K562 (cell line): ENCODE results near the gene PIM3. TPM values are rescaled to one million over a fixed set of nuclear protein-coding genes. Genes with fewer than 3 reads are reported as not detected.
A peak's percentile ranks its signal among the peaks of the same experiment; 100 is the strongest.
"Not testable (repeated sequence)": the region's sequence is repeated elsewhere in the genome, so short reads cannot be mapped to it uniquely, and the experiment has no call there.

ENCODE experiments used
- ATAC-seq: fragments of 200-7000 bp; cut with Tn5 transposase; 3 replicates; pipeline ENCODE4 v1.9.1; 2020; ENCODE audit warnings: moderate library complexity
- BruUV-seq: library from RNA; stranded (reverse); fragments of 400-500 nt; replicated peaks from 2 replicates; lab custom pipeline; 2021; lab: Mats Ljungman, UMichigan
- CTCF ChIA-PET: fragments of 300-600 bp; formaldehyde crosslinking; extraction: SDS; loops from one replicate; lab custom pipeline; 2021; ENCODE audit warnings: low intra/inter-chr PET ratio; lab: Yijun Ruan, JAX
- POLR2A ChIA-PET: fragments of 300-600, 350-650 bp; sonication (Branson Sonifier 250); formaldehyde crosslinking; extraction: SDS; loops from one replicate; lab custom pipeline; 2021; ENCODE audit warnings: antibody characterized with exemption, inconsistent platforms; lab: Yijun Ruan, JAX
- DNase-seq, 4 experiments: peaks; one replicate each; pipeline versions ENCODE4 v3.0.0 to v3.0.0-alpha.2; 2011 to 2018; ENCODE audit warnings: low spot score in 3 of 4, mixed read lengths in 3 of 4; ENCODE audit errors: extremely low read depth in 1 of 4
- FAIRE-seq: peaks from 2 replicates; lab custom pipeline; 2011; peaks lifted over from hg19 to GRCh38; lab: Jason Lieb, UNC
- H2AFZ ChIP-seq: 2 replicates; pipeline ENCODE4 v1.6.0; 2011; ENCODE audit warnings: low read depth, low read length, control low read depth, inconsistent platforms
- H3K27ac ChIP-seq: fragments of 200-600 bp; 3 replicates; pipeline ENCODE4 v1.8.0; 2011; ENCODE audit warnings: low read depth, mild to moderate bottlenecking, control low read depth, inconsistent platforms, low read length, moderate library complexity, mixed read lengths; ENCODE audit errors: extremely low read depth
- H3K27me3 ChIP-seq, 2 experiments: fragments of 300-600 bp in 1 of 2; 2 replicates in 1 of 2; 3 replicates in 1 of 2; pipeline versions ENCODE4 v1.6.0 to v1.8.0; 2011; ENCODE audit warnings: inconsistent platforms in 2 of 2, low read length in 2 of 2, mild to moderate bottlenecking in 1 of 2, mixed read lengths in 1 of 2, moderate library complexity in 1 of 2; ENCODE audit not compliant: control insufficient read depth in 2 of 2, insufficient read depth in 2 of 2
- H3K36me3 ChIP-seq: fragments of 300-600 bp; 3 replicates; pipeline ENCODE4 v1.8.0; 2011; ENCODE audit warnings: mild to moderate bottlenecking, low read length, inconsistent platforms; ENCODE audit not compliant: control insufficient read depth, insufficient read depth
- H3K4me1 ChIP-seq, 2 experiments: fragments of 200-600 bp in 1 of 2; replicated peaks in 1 of 2; 2 replicates in 1 of 2; 3 replicates in 1 of 2; pipeline versions ENCODE4 v1.5.1 to v1.8.0; 2011; ENCODE audit warnings: inconsistent platforms in 2 of 2, low read length in 2 of 2, mild to moderate bottlenecking in 1 of 2, mixed read lengths in 1 of 2, moderate library complexity in 1 of 2; ENCODE audit not compliant: control insufficient read depth in 2 of 2, insufficient read depth in 2 of 2
- H3K4me2 ChIP-seq: 2 replicates; pipeline ENCODE4 v1.6.1; 2011; ENCODE audit warnings: low read length, control low read depth, inconsistent platforms, mixed read lengths; ENCODE audit not compliant: insufficient read depth
- H3K4me3 ChIP-seq: fragments of 200-600 bp; sonication (generic), shearing (Covaris generic); 2 replicates; pipeline ENCODE4 v1.5.1; 2016; ENCODE audit warnings: control low read depth, inconsistent platforms
- H3K79me2 ChIP-seq: fragments of 200-600 bp; 3 replicates; pipeline ENCODE4 v1.8.0; 2011; ENCODE audit warnings: low read length, inconsistent platforms; ENCODE audit not compliant: control insufficient read depth, insufficient read depth
- H3K9ac ChIP-seq, 2 experiments: 2 replicates each; pipeline versions ENCODE4 v1.6.0 to v1.6.1; 2011; ENCODE audit warnings: low read depth in 2 of 2, low read length in 2 of 2, control low read depth in 1 of 2, inconsistent platforms in 1 of 2, mild to moderate bottlenecking in 1 of 2, mixed read lengths in 1 of 2; ENCODE audit not compliant: insufficient read depth in 1 of 2
- H3K9me1 ChIP-seq: one replicate; pipeline ENCODE4 v1.6.0; 2011; ENCODE audit warnings: inconsistent platforms, mild to moderate bottlenecking, low read length, moderate library complexity; ENCODE audit not compliant: control insufficient read depth, insufficient read depth
- H3K9me3 ChIP-seq: replicated peaks from 2 replicates; pipeline ENCODE4 v1.5.1; 2011; ENCODE audit warnings: low read depth, low read length, inconsistent platforms; ENCODE audit not compliant: control insufficient read depth, insufficient read depth
- H4K20me1 ChIP-seq: replicated peaks from 2 replicates; pipeline ENCODE4 v1.6.1; 2011; ENCODE audit warnings: low read length, inconsistent platforms, mixed read lengths; ENCODE audit not compliant: control insufficient read depth, insufficient read depth
- ARNT ChIP-seq, 2 experiments: fragments of 450-650 bp; IDR thresholded peaks; 2 replicates each; pipeline ENCODE4 v1.6.1; 2016; ENCODE audit warnings: mild to moderate bottlenecking in 1 of 2
- CEBPB ChIP-seq: fragments of 450-650 bp; IDR thresholded peaks from 2 replicates; pipeline ENCODE4 v1.6.1; 2016; ENCODE audit warnings: missing genetic modification characterization, missing compliant biosample characterization
- RUNX1 ChIP-seq: sonication (generic); IDR thresholded peaks from 2 replicates; pipeline ENCODE4 v1.6.1; 2016; ENCODE audit warnings: antibody characterized with exemption, low read depth
- YY1 ChIP-seq, 3 experiments: IDR thresholded peaks; 2 replicates each; pipeline ENCODE4 v1.6.1; 2011; ENCODE audit warnings: low read length in 2 of 3, mild to moderate bottlenecking in 2 of 3, moderate library complexity in 2 of 3, borderline replicate concordance in 1 of 3, control low read depth in 1 of 3, low read depth in 1 of 3; ENCODE audit not compliant: insufficient read depth in 3 of 3, insufficient replicate concordance in 2 of 3, control insufficient read depth in 1 of 3, insufficient read length in 1 of 3; ENCODE audit errors: extremely low read depth in 1 of 3
- ZNF583 ChIP-seq: fragments of 250-450 bp; sonication (Bioruptor Pico); IDR thresholded peaks from 2 replicates; pipeline ENCODE4 v1.4.0; 2020
- WGBS: fragments of 100-300 bp; shearing (Covaris generic); methylation state at CpG from one replicate; pipeline ENCODE4 v1.1.6; 2016; ENCODE audit warnings: low coverage, mixed read lengths; ENCODE audit not compliant: insufficient coverage; ENCODE audit errors: missing lambda C conversion rate; 5-methylcytosine and 5-hydroxymethylcytosine counted together
- in situ Hi-C: fragments of 300-500 bp; cut with MboI; formaldehyde crosslinking; loops from 4 replicates; pipeline ENCODE4 v1.15.0; 2018; ENCODE audit warnings: inconsistent platforms, mixed read lengths
- intact Hi-C: fragments of 100-400 bp; cut with micrococcal nuclease; formaldehyde crosslinking; loops from 2 replicates; pipeline ENCODE4 v1.14.2; 2022
- polyA plus RNA-seq, 8 experiments: library from polyadenylated mRNA; depleted of rRNA in 4 of 8; stranded (reverse) in 5 of 8; unstranded in 3 of 8; fragments of >200 nt; fragmentation: Nextera tagmentation in 2 of 8; fragmentation: Illumina TruSeq in 1 of 8; extraction: Ambion mirVana in 2 of 8; extraction: Trizol in 1 of 8; gene quantifications; 2 replicates each; pipeline versions ENCODE4 v1.2.1 to v1.2.3, GENCODE V29; 2011 to 2014; ENCODE audit warnings: inconsistent platforms in 1 of 8, missing spikeins in 1 of 8
- total RNA-seq, 7 experiments: library from RNA; depleted of rRNA in 6 of 7; stranded (reverse); fragments of >200 nt in 6 of 7; fragmentation: Illumina TruSeq in 2 of 7; extraction: Trizol in 2 of 7; gene quantifications; 2 replicates each; pipeline versions ENCODE4 v1.2.1 to v1.2.3, GENCODE V29; 2011 to 2021; ENCODE audit warnings: low replicate concordance in 1 of 7
- TF ChIP-seq, protein P1 (sequence below), 3 experiments: IDR thresholded peaks in 2 of 3; conservative IDR thresholded peaks in 1 of 3; 2 replicates each; pipeline ENCODE4 v1.5.1; 2011 to 2012; ENCODE audit warnings: low read length in 3 of 3, mild to moderate bottlenecking in 3 of 3, control low read depth in 2 of 3, improper control_type of control experiment in 1 of 3, inconsistent platforms in 1 of 3, low read depth in 1 of 3, mixed read lengths in 1 of 3, moderate library complexity in 1 of 3; ENCODE audit not compliant: insufficient read depth in 2 of 3

The PIM3 gene
- total and polyA plus RNA-seq, 9 of the 15 experiments (the other 6 are each of a cell fraction or from before 2014, with no cell fraction given) = 0.24 to 40.5 (median 5.3) TPM

DNA sequence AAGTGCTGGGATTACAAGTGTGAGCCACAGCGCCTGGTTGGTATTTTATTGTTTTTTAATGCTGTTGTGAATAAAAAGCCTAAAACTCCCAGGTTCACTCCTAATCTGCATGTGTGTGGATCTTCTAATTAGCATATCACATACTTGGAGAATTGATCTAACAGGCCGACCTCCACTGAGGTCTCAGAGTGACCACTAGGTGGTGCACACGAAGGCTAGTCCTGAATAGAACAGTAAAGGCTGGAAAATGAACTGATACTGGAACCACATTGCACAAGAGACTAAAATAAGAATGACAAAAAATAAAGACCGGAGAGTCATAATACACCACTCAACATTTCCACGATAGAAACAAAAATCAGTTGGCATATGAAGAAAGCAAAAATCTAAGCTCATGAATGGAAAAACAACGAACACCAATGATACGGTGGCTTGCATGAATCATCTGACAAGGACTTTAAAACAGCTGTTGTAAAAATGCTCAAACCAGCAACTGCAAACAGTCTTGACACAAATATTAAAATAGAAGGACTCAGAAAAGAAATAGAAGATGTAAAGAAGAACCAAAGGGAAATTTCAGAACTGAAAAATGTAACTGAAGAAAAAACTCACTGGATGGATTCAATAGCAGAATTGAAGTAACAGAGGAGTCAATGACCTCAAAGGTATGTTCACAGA is 19.2 kb downstream of the PIM3 start (continued):
- TF ChIP-seq YY1 (IDR thresholded peaks at IDR 0.05; ENCODE audit: borderline replicate concordance in 1 of 3, control insufficient read depth in 1 of 3, extremely low read depth in 1 of 3, insufficient read depth in 3 of 3, insufficient read length in 1 of 3, insufficient replicate concordance in 2 of 3, low read depth in 1 of 3, low read length in 2 of 3) = no peak
- TF ChIP-seq, protein P1, sequence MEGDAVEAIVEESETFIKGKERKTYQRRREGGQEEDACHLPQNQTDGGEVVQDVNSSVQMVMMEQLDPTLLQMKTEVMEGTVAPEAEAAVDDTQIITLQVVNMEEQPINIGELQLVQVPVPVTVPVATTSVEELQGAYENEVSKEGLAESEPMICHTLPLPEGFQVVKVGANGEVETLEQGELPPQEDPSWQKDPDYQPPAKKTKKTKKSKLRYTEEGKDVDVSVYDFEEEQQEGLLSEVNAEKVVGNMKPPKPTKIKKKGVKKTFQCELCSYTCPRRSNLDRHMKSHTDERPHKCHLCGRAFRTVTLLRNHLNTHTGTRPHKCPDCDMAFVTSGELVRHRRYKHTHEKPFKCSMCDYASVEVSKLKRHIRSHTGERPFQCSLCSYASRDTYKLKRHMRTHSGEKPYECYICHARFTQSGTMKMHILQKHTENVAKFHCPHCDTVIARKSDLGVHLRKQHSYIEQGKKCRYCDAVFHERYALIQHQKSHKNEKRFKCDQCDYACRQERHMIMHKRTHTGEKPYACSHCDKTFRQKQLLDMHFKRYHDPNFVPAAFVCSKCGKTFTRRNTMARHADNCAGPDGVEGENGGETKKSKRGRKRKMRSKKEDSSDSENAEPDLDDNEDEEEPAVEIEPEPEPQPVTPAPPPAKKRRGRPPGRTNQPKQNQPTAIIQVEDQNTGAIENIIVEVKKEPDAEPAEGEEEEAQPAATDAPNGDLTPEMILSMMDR (IDR thresholded peaks at IDR 0.05 in 2 of 3, conservative IDR thresholded peaks at IDR 0.05 in 1 of 3; ENCODE audit: insufficient read depth in 2 of 3, low read depth in 1 of 3, low read length in 3 of 3) = peak; percentile 54 to 66 (median 61)
- TF ChIP-seq CEBPB = peak; percentile 39; the same call in 1 of the 2 replicates
- TF ChIP-seq RUNX1 = no peak
- TF ChIP-seq ZNF583 = peak; percentile 92; the same call in 1 of the 2 replicates
- 0 out of 4 replicates have a peak, but pooled peaks of 1 of the 2 experiments have one; percentile 38 for TF ChIP-seq ARNT (IDR thresholded peaks at IDR 0.05)

DNA sequence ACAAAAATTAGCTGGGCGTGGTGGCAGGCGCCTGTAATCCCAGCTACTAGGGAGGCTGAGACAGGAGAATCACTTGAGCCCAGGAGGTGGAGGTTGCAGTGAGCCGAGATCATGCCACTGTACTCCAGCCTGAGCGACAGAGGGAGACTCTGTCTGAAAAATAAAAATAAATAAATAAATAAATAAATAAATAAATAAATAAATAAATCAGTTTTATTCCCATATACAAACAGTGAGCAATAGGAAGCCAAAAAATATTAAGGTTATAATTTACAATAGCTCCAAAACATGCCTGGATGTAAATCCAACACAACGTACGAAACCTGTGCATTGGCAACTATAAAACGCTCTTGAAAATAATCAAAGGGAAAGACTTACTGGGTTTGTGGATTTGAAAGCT is 21.2 kb downstream of the PIM3 start:
- H3K27me3 ChIP-seq, CTCF ChIA-PET, H3K4me1 ChIP-seq, FAIRE-seq, ATAC-seq, H3K9me1 ChIP-seq, H3K36me3 ChIP-seq, in situ Hi-C loops, H3K4me2 ChIP-seq, BruUV-seq, H3K9ac ChIP-seq, H3K4me3 ChIP-seq, POLR2A ChIA-PET, H2AFZ ChIP-seq, H3K9me3 ChIP-seq, intact Hi-C loops, DNase-seq, H3K79me2 ChIP-seq, H4K20me1 ChIP-seq, H3K27ac ChIP-seq: not testable (repeated sequence)
- WGBS = 66% methylated on average over 7 of the region's 7 CpGs
